AG04450 (cell line): Measurements from ENCODE around the gene POGK. TPM values are rescaled to one million over a fixed set of nuclear protein-coding genes. Genes with fewer than 3 reads are reported as not detected.

ENCODE experiments used
- CTCF ChIA-PET: fragments of 300-600, 350-600 bp; formaldehyde crosslinking; extraction: SDS; loops from one replicate; lab custom pipeline; 2022; ENCODE audit warnings: antibody characterized with exemption, inconsistent platforms; lab: Charles Lee
- POLR2A ChIA-PET: fragments of 350-600 bp; formaldehyde crosslinking; extraction: SDS; loops from one replicate; lab custom pipeline; 2021; ENCODE audit warnings: antibody characterized with exemption, inconsistent platforms; lab: Yijun Ruan, JAX
- DNase-seq: peaks from one replicate; pipeline ENCODE4 v3.0.0-alpha.2; 2011; ENCODE audit warnings: low read depth, low spot score
- H3K27ac ChIP-seq: one replicate; pipeline ENCODE4 v1.5.1; 2012; ENCODE audit warnings: low read depth, low read length, control low read depth
- H3K27me3 ChIP-seq: one replicate; pipeline ENCODE4 v1.6.0; 2012; ENCODE audit warnings: low read length; ENCODE audit not compliant: control insufficient read depth, insufficient read depth
- H3K4me3 ChIP-seq: 2 replicates; pipeline ENCODE4 v1.5.1; 2011; ENCODE audit warnings: mild to moderate bottlenecking, low read depth, low read length, control low read depth
- H3K9me3 ChIP-seq: 2 replicates; pipeline ENCODE4 v1.5.1; 2012; ENCODE audit warnings: low read length; ENCODE audit not compliant: control insufficient read depth, insufficient read depth
- CTCF ChIP-seq: IDR thresholded peaks from 2 replicates; pipeline ENCODE4 v1.5.1; 2011; ENCODE audit warnings: low read depth, low read length, control low read depth, inconsistent platforms
- polyA minus RNA-seq: library from RNA; depleted of rRNA, polyadenylated mRNA; stranded (reverse); fragments of >200 nt; gene quantifications from 2 replicates; pipeline ENCODE4 v1.2.3, GENCODE V29; 2011; rRNA and poly(A)+ RNA removed
- polyA plus RNA-seq: library from polyadenylated mRNA; depleted of rRNA; stranded (reverse); fragments of >200 nt; gene quantifications from 2 replicates; pipeline ENCODE4 v1.2.3, GENCODE V29; 2011; rRNA removed

POGK gene
- polyA plus RNA-seq (18.3 and 21.9 TPM in 2 replicates), polyA minus RNA-seq (25.7 and 26.2 TPM in 2 replicates)

- CTCF ChIA-PET = interaction anchor here (0.6 to 1.1 kb wide), 3 partner anchors 14 to 226 kb away, joined by 3 read pairs; no protein-coding TSS in a partner anchor
These were observed at the start of gene POGK for GRCh38 chr1:166838766-166839599. POGK (plus strand) TSS chr1:166839475; CDS start chr1:166840957, 1,482 bp downstream.

GRCh38 chr1:166796620-166797236 is 42.5 kb upstream of the POGK start:
- CTCF ChIA-PET = no interaction called here
- POLR2A ChIA-PET = no interaction called here
- Histone ChIP-seq H3K27ac (no peak overlapping the region), H3K4me3 (no peak overlapping the region), H3K9me3 (peaks cover 8% of the 10 kb centered on the region; the same call in 1 of the 2 replicates), H3K27me3 (no peaks in the 10 kb centered on the region)
- TF ChIP-seq CTCF = no peak
- DNase-seq = no peak

More at GRCh38 chr1:166838766-166839599, at the start of gene POGK:
- peak within 1 kb of the TSS; percentile 79 for H3K27ac ChIP-seq
- POLR2A ChIA-PET = interaction anchor here (0.6 to 1.2 kb wide), 4 partner anchors 14 to 381 kb away, joined by 3 to 6 read pairs (median 4); partner anchors contain the start of genes POU2F1 and TADA1
- no peaks in the 10 kb centered on the region for H3K9me3 ChIP-seq
- H3K27me3 ChIP-seq = peaks cover under 1% of the 10 kb centered on the region
- TF ChIP-seq CTCF = no peak
- H3K4me3 ChIP-seq = peak within 1 kb of the TSS; percentile 73
- DNase-seq = peak; percentile 46

- no peak overlapping the region for H3K27ac ChIP-seq
These were observed 30.3 kb upstream of the POGK start for GRCh38 chr1:166808952-166809351.

GRCh38 chr1:166811691-166812090 is 27.6 kb upstream of the POGK start:
- ChIA-PET CTCF (interaction anchor here (0.6 kb wide), 1 partner anchor 102 kb away, joined by 5 read pairs; no protein-coding TSS in a partner anchor), POLR2A (no interaction called here)
- no peaks in the 10 kb centered on the region; the same call in 1 of the 2 replicates for H3K9me3 ChIP-seq
- no peak for TF ChIP-seq CTCF
- no peak overlapping the region for H3K27ac ChIP-seq
- H3K4me3 ChIP-seq = no peak overlapping the region
- no peak for DNase-seq
- no peaks in the 10 kb centered on the region for H3K27me3 ChIP-seq

More at GRCh38 chr1:166808952-166809351, 30.3 kb upstream of the POGK start:
- Histone ChIP-seq H3K9me3 (no peaks in the 10 kb centered on the region), H3K27me3 (no peaks in the 10 kb centered on the region), H3K4me3 (no peak overlapping the region)
- CTCF ChIA-PET = interaction anchor here (1.4 kb wide), 1 partner anchor 13 kb away, joined by 3 read pairs; no protein-coding TSS in a partner anchor
- TF ChIP-seq CTCF = no peak
- POLR2A ChIA-PET = no interaction called here
- no peak for DNase-seq
